ENCODE data around the gene SCGB1C2. TPM values are rescaled to one million over a fixed set of nuclear protein-coding genes. Genes with fewer than 3 reads are reported as not detected.

SCGB1C2 gene
- not detected in 2 replicates for total RNA-seq

GRCh38 chr17:137166-137807, at the start of gene SCGB1C2:
Gene SCGB1C2, plus strand, starts transcription at chr17:137569. Its CDS starts 22 bp downstream, at chr17:137591.

GRCh38 chr17:181245-182049, 44.1 kb downstream of the SCGB1C2 start, which contains the start of gene DOC2B:
Gene DOC2B, minus strand, starts transcription at chr17:181650. Its CDS starts 171 bp downstream, at chr17:181479.

Other genes starting within 250 kb of the SCGB1C2 start
- 6.0 and 7.8 TPM in 2 replicates for gene DOC2B, start 44.1 kb downstream of the SCGB1C2 start, total RNA-seq
- gene RPH3AL, start 215.2 kb downstream of the SCGB1C2 start, total RNA-seq = 13.1 and 14.8 TPM in 2 replicates